DMS153 treated with DMSO at 0.1 percent for 48 hours (cell line): Measurements from ENCODE around the gene ELOA2.
A peak's percentile ranks its signal among the peaks of the same experiment; 100 is the strongest.
"Not testable (repeated sequence)": the region's sequence is repeated elsewhere in the genome, so short reads cannot be mapped to it uniquely, and the experiment has no call there.

Experiments used
- DNase-seq: peaks from one replicate; lab custom pipeline; 2025; ENCODE audit not compliant: unreplicated experiment; lab: John Stamatoyannopoulos, UW

ELOA2 gene, protein sequence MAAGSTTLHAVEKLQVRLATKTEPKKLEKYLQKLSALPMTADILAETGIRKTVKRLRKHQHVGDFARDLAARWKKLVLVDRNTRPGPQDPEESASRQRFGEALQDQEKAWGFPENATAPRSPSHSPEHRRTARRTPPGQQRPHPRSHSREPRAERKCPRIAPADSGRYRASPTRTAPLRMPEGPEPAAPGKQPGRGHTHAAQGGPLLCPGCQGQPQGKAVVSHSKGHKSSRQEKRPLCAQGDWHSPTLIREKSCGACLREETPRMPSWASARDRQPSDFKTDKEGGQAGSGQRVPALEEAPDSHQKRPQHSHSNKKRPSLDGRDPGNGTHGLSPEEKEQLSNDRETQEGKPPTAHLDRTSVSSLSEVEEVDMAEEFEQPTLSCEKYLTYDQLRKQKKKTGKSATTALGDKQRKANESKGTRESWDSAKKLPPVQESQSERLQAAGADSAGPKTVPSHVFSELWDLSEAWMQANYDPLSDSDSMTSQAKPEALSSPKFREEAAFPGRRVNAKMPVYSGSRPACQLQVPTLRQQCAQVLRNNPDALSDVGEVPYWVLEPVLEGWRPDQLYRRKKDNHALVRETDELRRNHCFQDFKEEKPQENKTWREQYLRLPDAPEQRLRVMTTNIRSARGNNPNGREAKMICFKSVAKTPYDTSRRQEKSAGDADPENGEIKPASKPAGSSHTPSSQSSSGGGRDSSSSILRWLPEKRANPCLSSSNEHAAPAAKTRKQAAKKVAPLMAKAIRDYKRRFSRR

DNA sequence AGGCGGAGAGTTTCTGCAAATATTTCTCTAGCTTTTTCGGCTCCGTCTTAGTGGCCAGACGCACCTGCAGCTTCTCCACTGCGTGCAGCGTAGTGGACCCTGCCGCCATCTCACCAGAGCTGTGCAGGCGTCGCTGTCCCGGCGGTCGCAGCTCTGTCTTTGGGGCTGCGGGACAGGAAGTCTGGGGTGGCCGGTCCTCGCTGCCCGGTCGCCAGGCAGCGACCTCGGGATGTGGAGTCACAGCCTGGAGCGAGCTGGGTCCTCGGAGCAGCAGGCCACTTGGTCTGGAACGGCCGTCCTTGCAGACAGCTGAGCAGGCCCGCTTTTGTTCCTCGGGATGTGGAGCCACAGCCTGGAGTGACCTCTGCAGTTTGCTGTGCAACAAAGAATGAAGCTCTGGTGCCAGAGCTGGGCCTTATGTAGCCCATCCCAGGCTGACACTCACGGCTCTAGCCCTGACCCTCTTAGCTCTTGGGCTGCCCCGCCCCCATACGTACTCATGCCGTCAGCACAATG, at the start of gene ELOA2:
TSS of gene ELOA2 (minus strand) at position 466 of the 516 bp plus-strand sequence. CDS start at position 109, 357 bp downstream.
- no peak for DNase-seq

DNA sequence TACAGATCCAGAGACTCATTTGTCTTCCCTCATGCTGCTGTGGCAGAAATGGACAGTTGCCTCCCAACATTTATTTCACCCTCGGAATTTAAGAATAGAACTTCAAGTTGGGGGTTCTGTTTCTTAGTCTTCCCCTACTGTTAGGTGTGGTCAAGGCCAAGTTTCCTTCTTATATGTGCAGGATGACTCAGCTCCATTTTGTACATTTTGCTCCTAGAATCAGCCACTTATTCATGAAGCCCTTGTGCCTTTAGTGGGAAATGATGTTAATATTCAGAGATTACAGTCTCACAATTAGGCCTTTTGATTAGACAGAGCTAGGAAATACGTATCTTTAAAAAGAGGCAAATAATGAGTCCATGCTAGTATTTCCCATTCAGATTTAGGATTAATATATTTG, 46.2 kb upstream of the ELOA2 start:
- no peak for DNase-seq

- DNase-seq: no peak
Measured at GRCh38 chr18:47080872-47081271, 45.5 kb upstream of the ELOA2 start.

DNA sequence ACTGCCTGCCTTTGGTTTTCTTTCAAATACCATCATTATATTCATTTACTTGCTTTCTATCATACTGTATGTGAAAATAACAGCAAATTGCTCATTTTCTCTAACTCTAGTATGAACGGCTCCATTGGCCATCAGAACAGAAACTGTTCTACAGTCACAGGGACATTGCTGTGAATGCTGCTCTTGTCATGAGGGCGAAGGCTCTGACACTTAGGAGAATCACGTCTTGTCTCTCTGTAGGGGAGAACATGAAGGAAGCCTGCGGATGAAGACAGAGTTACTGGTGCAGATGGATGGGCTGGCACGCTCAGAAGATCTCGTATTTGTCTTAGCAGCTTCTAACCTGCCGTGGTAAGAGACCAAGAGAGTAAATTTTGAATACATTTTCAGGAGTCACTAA, 41.7 kb upstream of the ELOA2 start:
- no peak for DNase-seq

DNA sequence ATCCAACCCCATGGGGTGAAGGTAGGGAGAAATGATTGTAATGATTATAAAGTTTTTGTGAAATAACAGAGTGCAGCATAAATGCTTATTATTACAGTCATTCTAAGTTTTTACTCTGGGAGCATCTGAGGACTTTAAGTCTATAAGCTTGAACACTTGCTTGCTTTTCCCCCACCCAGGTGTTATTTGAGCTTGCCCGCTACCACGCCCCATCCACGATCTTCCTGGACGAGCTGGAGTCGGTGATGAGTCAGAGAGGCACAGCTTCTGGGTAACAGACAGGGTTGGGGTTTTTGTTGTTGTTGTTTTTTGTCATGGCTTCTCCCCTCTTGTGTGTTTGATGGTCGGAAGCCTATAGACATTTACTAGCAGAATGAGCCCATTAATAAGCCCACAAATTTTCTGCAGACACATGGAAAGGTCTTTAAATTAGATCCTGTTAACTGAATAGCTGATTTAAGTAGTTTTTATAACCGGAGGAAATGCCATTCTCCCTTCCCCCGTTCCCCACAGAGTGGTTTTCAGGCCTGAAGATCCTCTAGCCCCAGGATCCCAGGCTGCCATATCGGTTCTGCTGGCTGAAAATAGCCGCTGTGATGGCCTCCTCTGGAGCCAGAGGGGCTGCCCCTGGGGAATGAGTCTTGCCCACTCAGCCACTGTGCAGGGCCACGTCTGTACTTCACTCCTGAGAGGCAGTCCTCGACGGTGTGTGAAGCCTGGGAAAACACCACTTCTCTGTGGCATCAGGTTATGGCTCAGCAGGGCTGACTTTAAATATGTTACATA, 39.9 kb upstream of the ELOA2 start:
- no peak for DNase-seq

DNA sequence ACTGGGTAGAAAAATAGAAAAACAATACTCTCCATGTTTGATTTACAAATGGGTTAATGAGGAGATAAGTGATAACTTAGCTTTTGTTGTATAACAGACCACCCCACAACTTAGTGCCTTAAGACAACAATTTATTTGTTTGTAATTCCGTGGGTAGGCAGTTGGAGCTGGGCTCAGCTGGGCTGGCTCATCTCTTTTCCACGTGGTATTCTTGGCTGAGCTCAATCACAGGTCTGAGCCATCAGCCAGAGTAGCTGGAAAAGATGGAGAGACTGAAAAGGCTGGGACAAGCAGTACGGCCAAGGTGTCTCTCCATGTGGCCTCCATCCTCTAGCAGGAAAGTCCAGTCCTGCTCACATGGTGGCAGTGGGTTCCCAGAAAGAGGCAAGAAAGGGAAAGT, 32.2 kb upstream of the ELOA2 start:
- DNase-seq: no peak

- no peak for DNase-seq
Measured at GRCh38 chr18:47063096-47063495, 27.7 kb upstream of the ELOA2 start.

GRCh38 chr18:47062471-47062870, 27.1 kb upstream of the ELOA2 start:
- no peak for DNase-seq

- DNase-seq: no peak
Measured at GRCh38 chr18:47054369-47054768, 18.9 kb upstream of the ELOA2 start.

GRCh38 chr18:47050468-47050867, 15.0 kb upstream of the ELOA2 start:
- DNase-seq: no peak

- no peak for DNase-seq
Measured at GRCh38 chr18:47040982-47041381, 5.6 kb upstream of the ELOA2 start.

DNA sequence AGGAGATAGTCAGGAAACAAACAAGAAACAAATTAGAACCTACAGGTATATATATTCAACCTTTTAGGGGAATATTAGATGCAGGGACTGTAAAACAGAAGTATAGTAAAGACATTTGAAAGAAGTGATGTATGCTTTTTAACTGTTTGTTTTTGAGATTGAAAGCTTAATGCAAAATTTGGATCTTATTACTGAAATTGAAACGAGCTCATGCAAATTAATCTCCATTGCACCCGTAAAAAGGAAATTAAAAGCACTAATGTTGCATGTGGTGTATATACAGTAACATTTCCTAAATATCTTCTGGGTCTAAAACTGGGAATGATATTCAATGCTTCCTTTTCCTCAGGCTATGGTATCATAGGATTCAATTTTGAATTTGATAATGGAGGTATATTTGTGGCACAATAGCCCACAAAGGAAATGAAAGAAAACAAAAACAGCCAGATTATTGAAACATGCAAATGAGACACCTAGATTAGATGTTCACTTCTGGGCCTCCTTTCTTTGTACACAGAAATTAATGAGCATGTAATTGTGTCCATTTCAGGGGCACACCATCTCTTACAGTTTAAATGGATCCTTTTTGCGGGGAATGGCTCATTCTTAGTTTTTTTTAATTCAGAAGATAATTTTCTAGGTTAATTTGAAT, 1.6 kb upstream of the ELOA2 start:
- no peak for DNase-seq

DNA sequence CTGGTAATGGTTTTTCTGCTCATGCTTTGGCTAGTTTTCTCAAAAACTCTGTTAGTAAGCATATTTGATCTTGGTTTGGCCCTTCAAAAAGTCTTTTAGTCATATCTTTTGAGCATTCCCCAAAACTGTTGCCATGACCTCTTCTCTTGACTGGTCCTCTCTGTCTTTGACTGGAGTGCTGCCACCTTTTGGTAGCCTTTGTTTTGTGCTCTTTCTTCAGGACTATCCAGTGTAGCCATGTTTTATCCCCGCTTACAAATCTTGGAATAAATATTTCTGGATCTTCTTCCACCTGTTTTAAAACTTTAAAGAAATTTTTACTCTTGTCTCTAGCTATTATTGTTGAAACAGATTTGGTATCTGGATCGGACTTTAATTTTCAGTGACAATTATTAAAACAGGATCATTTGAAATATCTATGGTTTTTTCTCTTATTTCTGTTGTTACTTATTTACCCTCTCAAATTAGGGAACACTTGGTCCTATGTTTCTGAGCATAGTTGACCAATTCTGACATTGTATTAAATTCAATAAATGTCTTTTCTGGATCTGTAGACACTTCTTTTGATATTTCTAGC, 965 bp upstream of the ELOA2 start:
- peak; percentile 24 for DNase-seq

- not testable (repeated sequence) for DNase-seq
Measured at GRCh38 chr18:47034591-47034990, 830 bp downstream of the ELOA2 start.

- no peak for DNase-seq
Measured at GRCh38 chr18:47032945-47033344, 2.5 kb downstream of the ELOA2 start.

- not testable (repeated sequence) for DNase-seq
Measured at GRCh38 chr18:47030887-47031286, 4.5 kb downstream of the ELOA2 start.

- DNase-seq: not testable (repeated sequence)
Measured at GRCh38 chr18:47029684-47030353, 5.6 kb downstream of the ELOA2 start.

- not testable (repeated sequence) for DNase-seq
Measured at GRCh38 chr18:47028738-47029137, 6.7 kb downstream of the ELOA2 start.

DNA sequence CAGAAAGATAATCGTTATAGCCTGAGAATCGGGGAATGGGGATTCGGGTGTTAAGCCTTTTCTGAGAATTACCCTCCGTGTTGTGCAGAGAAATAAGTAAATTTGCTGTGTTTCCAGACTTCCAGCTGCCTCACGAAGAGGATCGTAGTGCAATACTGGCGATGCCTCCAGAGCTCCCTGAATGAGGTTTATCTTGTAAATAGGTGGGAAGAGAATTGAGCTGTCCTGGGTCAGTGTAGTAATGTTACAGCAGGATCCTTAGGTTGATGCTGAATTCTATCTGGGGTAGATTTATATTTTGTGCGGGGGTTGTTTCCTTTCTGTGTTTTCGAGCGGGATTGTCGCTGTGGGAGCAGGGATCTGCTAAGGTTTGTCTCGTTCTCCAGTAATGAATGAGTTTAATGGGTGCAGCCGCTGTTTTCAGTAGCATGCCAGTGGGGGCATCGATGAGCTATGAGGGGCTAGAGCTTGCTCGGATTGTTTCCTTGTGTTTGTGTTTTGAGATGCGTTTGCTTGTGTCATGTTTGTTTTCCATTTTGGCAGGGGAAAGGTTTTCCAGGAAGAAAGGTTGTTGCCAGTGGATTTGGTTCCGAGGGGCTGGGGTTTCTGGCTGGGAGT, 9.8 kb downstream of the ELOA2 start:
- DNase-seq: not testable (repeated sequence)
